Upper lobe of left lung (tissue), 6 donors: ENCODE results near the gene COL11A1. TPM values are rescaled to one million over a fixed set of nuclear protein-coding genes. Genes with fewer than 3 reads are reported as not detected.

Source experiments
- ATAC-seq, 2 donors: fragments of 200-7000 bp; cut with Tn5 transposase; one replicate each; pipeline ENCODE4 v1.9.1; 2022; ENCODE audit warnings: mild to moderate bottlenecking in 2 of 2, moderate library complexity in 2 of 2; ENCODE audit not compliant: low FRiP score in 2 of 2
- DNase-seq, 2 donors: peaks; one replicate each; pipeline ENCODE4 v3.0.0-alpha.2; 2019 to 2020
- H3K27ac ChIP-seq, 4 donors: fragments of 200-600 bp; sonication (generic); one replicate each; pipeline ENCODE4 v1.5.1; 2016 to 2019
- H3K27me3 ChIP-seq, 4 donors: fragments of 200-600 bp; sonication (generic); one replicate each; pipeline ENCODE4 v1.5.1; 2017 to 2019
- H3K36me3 ChIP-seq, 4 donors: fragments of 200-600 bp; sonication (generic); one replicate each; pipeline ENCODE4 v1.5.1; 2016 to 2019
- H3K4me1 ChIP-seq, 4 donors: fragments of 200-600 bp; sonication (generic); one replicate each; pipeline ENCODE4 v1.5.1; 2018 to 2019
- H3K4me3 ChIP-seq, 4 donors: fragments of 200-600 bp; sonication (generic); one replicate each; pipeline ENCODE4 v1.5.1; 2017 to 2019; ENCODE audit warnings: mild to moderate bottlenecking in 2 of 4, moderate library complexity in 1 of 4
- H3K9me3 ChIP-seq, 4 donors: fragments of 200-600 bp; sonication (generic); one replicate each; pipeline ENCODE4 v1.5.1; 2018 to 2019
- EP300 ChIP-seq, 4 donors: sonication (generic); formaldehyde crosslinking; IDR thresholded peaks; one replicate each; pipeline ENCODE4 v1.5.1; 2017; ENCODE audit warnings: antibody characterized with exemption in 4 of 4, control low read depth in 2 of 4
- POLR2A ChIP-seq, 4 donors: fragments of 450-650 bp; IDR thresholded peaks; one replicate each; pipeline ENCODE4 v1.5.1; 2016 to 2017; ENCODE audit warnings: antibody characterized with exemption in 4 of 4, mild to moderate bottlenecking in 2 of 4
- POLR2AphosphoS5 ChIP-seq, 2 donors: sonication (generic); formaldehyde crosslinking; IDR thresholded peaks; one replicate each; pipeline ENCODE4 v1.5.1; 2017; ENCODE audit warnings: antibody characterized with exemption in 2 of 2
- WGBS, 2 donors: methylation state at CpG; one replicate each; pipeline ENCODE4 v1.1.5; 2017 to 2018; 5-methylcytosine and 5-hydroxymethylcytosine counted together
- total RNA-seq, 6 donors: library from RNA; depleted of rRNA in 4 of 6; stranded (reverse); fragments of >200 nt in 4 of 6; gene quantifications; one replicate each; pipeline versions ENCODE4 v1.1.0 to v1.2.1, GENCODE V29; 2016 to 2021
- TF ChIP-seq, protein P1 (sequence below), 6 experiments: fragments of 450-650 bp in 4 of 6; fragments of 200-600 bp in 2 of 6; sonication (generic) in 2 of 6; IDR thresholded peaks; one replicate each; pipeline ENCODE4 v1.5.1; 2016 to 2019; ENCODE audit warnings: antibody characterized with exemption in 6 of 6
- donor health status: DM: no; HTN: no; CAD: no; lungs with moderate emphysema.
- donor health status: DM: no; HTN: yes; CAD: no; lungs with severe emphysema.

The COL11A1 gene
- total RNA-seq, 6 donors from 2014 or later: 0.23 to 1.0 (median 0.73) TPM

DNA sequence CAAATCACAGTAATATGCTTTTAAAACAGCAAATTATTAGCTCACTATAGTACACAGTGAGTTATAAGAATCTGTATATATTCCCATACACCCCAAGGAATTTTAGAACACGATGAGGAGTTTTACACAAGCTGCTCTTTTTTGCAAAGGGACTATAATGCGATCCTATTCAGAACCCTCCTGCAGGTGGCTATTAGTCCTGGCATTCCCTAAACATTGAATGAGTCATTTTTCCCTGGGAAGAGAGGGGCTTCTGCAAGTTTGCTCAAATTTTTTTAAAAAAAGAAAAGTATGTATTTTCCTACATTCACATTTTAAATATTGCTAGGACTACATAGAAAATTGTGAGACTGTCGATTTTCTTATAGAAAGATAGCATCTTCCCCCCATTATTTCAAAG is 106.3 kb downstream of the COL11A1 start:
- no peak for ATAC-seq
- no peaks in the 10 kb centered on the region for H3K4me1 ChIP-seq
- DNase-seq: no peak
- no peak for TF ChIP-seq POLR2A (IDR thresholded peaks at IDR 0.05)
- no peak for TF ChIP-seq EP300 (IDR thresholded peaks at IDR 0.05)
- TF ChIP-seq, protein P1, sequence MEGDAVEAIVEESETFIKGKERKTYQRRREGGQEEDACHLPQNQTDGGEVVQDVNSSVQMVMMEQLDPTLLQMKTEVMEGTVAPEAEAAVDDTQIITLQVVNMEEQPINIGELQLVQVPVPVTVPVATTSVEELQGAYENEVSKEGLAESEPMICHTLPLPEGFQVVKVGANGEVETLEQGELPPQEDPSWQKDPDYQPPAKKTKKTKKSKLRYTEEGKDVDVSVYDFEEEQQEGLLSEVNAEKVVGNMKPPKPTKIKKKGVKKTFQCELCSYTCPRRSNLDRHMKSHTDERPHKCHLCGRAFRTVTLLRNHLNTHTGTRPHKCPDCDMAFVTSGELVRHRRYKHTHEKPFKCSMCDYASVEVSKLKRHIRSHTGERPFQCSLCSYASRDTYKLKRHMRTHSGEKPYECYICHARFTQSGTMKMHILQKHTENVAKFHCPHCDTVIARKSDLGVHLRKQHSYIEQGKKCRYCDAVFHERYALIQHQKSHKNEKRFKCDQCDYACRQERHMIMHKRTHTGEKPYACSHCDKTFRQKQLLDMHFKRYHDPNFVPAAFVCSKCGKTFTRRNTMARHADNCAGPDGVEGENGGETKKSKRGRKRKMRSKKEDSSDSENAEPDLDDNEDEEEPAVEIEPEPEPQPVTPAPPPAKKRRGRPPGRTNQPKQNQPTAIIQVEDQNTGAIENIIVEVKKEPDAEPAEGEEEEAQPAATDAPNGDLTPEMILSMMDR (IDR thresholded peaks at IDR 0.05): no peak
- TF ChIP-seq POLR2AphosphoS5 (IDR thresholded peaks at IDR 0.05): no peak
- no peak overlapping the region for H3K4me3 ChIP-seq
- H3K27ac ChIP-seq: no peak overlapping the region
- H3K36me3 ChIP-seq: no peaks in the 10 kb centered on the region
- H3K9me3 ChIP-seq: no peaks in the 10 kb centered on the region
- WGBS, 2 donors: 77 to 88% methylated on average over 3 of the region's 3 CpGs
- no peaks in the 10 kb centered on the region for H3K27me3 ChIP-seq

DNA sequence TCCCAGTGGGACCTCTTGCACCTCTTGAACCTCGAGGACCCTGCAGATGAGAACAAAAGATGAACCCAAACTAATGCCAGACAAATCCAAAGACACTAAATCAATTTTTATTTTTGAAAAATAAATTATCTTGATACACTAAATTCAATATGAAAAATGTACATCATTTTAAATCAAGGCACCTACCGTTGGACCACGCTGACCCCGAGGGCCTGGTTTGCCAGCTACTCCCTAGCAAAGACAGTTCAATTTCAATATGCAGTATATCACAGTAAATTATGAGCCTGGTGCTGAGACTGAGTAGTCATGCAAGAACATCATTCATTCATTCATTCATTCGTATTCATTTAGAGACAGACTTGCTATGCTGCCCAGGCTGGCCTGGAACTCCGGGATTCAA is 129.4 kb downstream of the COL11A1 start:
- Histone ChIP-seq H3K36me3 (no peaks in the 10 kb centered on the region), H3K27ac (no peak overlapping the region), H3K4me3 (no peak overlapping the region), H3K27me3 (no peaks in the 10 kb centered on the region), H3K9me3 (no peaks in the 10 kb centered on the region), H3K4me1 (no peaks in the 10 kb centered on the region)
- TF ChIP-seq POLR2A (IDR thresholded peaks at IDR 0.05): no peak
- TF ChIP-seq, protein P1 (IDR thresholded peaks at IDR 0.05): no peak
- TF ChIP-seq POLR2AphosphoS5 (IDR thresholded peaks at IDR 0.05): no peak
- no peak for TF ChIP-seq EP300 (IDR thresholded peaks at IDR 0.05)
- DNase-seq (no peak), ATAC-seq (no peak)
- 77 to 87% methylated on average over 6 of the region's 6 CpGs for WGBS, 2 donors

DNA sequence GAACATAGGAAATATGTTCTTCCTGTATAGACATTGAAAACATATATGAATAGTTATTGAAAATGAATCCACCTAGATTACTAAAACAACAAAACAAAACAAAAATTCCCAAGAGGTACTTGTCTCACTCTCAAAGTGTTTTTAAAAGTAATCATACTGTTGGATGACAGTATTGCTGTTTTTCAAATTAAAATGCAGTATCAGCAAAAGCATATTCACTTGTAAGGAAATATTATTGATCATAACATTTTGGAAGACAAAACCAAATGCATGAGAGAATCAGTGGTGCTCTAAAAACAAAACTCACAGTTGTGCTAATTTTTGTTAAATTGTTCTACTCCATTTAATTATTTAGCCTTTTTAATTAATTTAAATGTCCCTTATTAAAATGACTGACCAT is 131.0 kb downstream of the COL11A1 start:
- Histone ChIP-seq H3K27me3 (no peaks in the 10 kb centered on the region), H3K4me1 (no peaks in the 10 kb centered on the region), H3K27ac (no peak overlapping the region), H3K9me3 (no peaks in the 10 kb centered on the region), H3K36me3 (no peaks in the 10 kb centered on the region), H3K4me3 (no peak overlapping the region)
- ATAC-seq (no peak), DNase-seq (no peak)
- TF ChIP-seq, protein P1 (IDR thresholded peaks at IDR 0.05): no peak
- no peak for TF ChIP-seq EP300 (IDR thresholded peaks at IDR 0.05)
- TF ChIP-seq POLR2AphosphoS5 (IDR thresholded peaks at IDR 0.05): no peak
- TF ChIP-seq POLR2A (IDR thresholded peaks at IDR 0.05): no peak

DNA sequence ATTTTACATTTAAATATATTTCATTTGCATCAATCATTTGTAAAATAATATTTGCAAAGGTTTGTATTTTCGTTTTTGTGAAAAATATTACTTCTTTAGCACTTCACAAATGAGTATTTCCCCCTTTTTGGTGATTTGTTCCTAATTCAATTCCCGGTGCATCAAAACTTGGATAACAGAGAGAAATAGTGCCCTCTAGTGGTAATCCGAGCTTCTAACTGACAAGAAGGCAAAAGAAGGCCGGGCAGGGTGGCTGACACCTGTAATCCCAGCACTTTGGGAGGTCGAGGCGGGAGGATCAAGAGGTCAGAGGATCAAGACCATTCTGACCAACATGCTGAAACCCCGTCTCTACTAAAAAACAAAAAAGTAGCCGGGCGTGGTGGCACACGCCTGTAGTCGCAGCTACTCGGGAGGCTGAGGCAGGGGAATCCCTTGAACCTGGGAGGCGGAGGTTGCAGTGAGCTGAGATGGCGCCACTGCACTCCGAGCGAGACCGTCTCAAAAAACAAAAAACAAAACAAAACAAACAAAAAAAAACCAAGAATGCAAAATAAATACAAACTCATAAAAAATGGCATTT is 137.7 kb downstream of the COL11A1 start:
- ATAC-seq (peak in 1 of 2 donors; percentile 42), DNase-seq (no peak)
- WGBS, 2 donors: 61 to 64% methylated on average over 17 of the region's 17 CpGs

DNA sequence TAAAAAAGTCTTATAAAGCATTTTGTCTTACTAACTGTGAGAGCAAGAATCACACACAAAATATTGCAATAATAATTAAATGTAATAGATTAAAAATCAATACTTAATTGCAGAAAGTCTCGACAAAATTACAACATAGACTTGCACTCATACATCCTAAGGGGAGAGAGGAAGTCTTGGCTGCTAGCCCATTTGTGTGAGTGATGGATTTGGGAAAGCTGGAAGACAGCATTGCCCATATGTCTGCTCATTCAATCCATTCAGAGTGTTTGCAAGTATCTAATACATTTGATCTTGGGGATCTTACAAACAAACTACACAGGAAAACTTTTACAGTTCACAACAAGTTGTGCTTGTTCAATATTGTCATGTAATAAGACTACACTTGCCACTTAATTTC is 140.5 kb downstream of the COL11A1 start:
- Histone ChIP-seq H3K27ac (no peak overlapping the region), H3K27me3 (no peaks in the 10 kb centered on the region), H3K36me3 (no peaks in the 10 kb centered on the region), H3K4me3 (no peak overlapping the region), H3K9me3 (no peaks in the 10 kb centered on the region), H3K4me1 (no peaks in the 10 kb centered on the region)
- TF ChIP-seq EP300 (IDR thresholded peaks at IDR 0.05) (no peak), POLR2A (IDR thresholded peaks at IDR 0.05) (no peak), POLR2AphosphoS5 (IDR thresholded peaks at IDR 0.05) (no peak)
- TF ChIP-seq, protein P1 (IDR thresholded peaks at IDR 0.05): no peak
- ATAC-seq (no peak), DNase-seq (no peak)
- WGBS, 2 donors: 41 to 52% methylated on average over 1 of the region's 1 CpG

More for the DNA sequence above, 137.7 kb downstream of the COL11A1 start:
- Histone ChIP-seq H3K4me1 (no peaks in the 10 kb centered on the region), H3K4me3 (no peak overlapping the region), H3K27me3 (no peaks in the 10 kb centered on the region), H3K27ac (no peak overlapping the region), H3K9me3 (no peaks in the 10 kb centered on the region), H3K36me3 (no peaks in the 10 kb centered on the region)
- TF ChIP-seq EP300 (IDR thresholded peaks at IDR 0.05): no peak
- TF ChIP-seq, protein P1 (IDR thresholded peaks at IDR 0.05): peak in 3 of 6 experiments; percentile 13 to 40 (median 29)
